Measurements from ENCODE around the gene MBL2.

The MBL2 gene

GRCh38 chr10:52740913-52741675 is 31.5 kb downstream of the MBL2 start:
- DNase-seq (ENCODE audit: low spot score) (peak; percentile 60), FAIRE-seq (no peak)

GRCh38 chr10:52740155-52740549 is 32.4 kb downstream of the MBL2 start:
- FAIRE-seq (no peak), DNase-seq (ENCODE audit: low spot score) (no peak)

- no peak for DNase-seq (ENCODE audit: low spot score)
- FAIRE-seq: no peak
Observed at GRCh38 chr10:52739380-52740154, 33.0 kb downstream of the MBL2 start.

- DNase-seq (ENCODE audit: low spot score) (no peak), FAIRE-seq (no peak)
Observed at GRCh38 chr10:52738951-52739350, 33.6 kb downstream of the MBL2 start.

- peak; percentile 52 for DNase-seq (ENCODE audit: low spot score)
- peak; percentile 76 for FAIRE-seq
Observed at GRCh38 chr10:52729271-52730104, 43.1 kb downstream of the MBL2 start.

- no peak for FAIRE-seq
- no peak for DNase-seq (ENCODE audit: low spot score)
Observed at GRCh38 chr10:52720018-52720417, 52.6 kb downstream of the MBL2 start.

Data from urothelium cell line (cell line).